ENCODE data around the gene OR7D2. TPM values are rescaled to one million over a fixed set of nuclear protein-coding genes. Genes with fewer than 3 reads are reported as not detected.

The OR7D2 gene
- total RNA-seq, 2 donors from 2014 or later, result not detected

GRCh38 chr19:9159891-9160290 is 18.9 kb upstream of the OR7D2 start:
- no peak for TF ChIP-seq POLR2A (IDR thresholded peaks at IDR 0.05)
- TF ChIP-seq, protein P1, sequence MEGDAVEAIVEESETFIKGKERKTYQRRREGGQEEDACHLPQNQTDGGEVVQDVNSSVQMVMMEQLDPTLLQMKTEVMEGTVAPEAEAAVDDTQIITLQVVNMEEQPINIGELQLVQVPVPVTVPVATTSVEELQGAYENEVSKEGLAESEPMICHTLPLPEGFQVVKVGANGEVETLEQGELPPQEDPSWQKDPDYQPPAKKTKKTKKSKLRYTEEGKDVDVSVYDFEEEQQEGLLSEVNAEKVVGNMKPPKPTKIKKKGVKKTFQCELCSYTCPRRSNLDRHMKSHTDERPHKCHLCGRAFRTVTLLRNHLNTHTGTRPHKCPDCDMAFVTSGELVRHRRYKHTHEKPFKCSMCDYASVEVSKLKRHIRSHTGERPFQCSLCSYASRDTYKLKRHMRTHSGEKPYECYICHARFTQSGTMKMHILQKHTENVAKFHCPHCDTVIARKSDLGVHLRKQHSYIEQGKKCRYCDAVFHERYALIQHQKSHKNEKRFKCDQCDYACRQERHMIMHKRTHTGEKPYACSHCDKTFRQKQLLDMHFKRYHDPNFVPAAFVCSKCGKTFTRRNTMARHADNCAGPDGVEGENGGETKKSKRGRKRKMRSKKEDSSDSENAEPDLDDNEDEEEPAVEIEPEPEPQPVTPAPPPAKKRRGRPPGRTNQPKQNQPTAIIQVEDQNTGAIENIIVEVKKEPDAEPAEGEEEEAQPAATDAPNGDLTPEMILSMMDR (IDR thresholded peaks at IDR 0.05), result no peak
- ATAC-seq (no peak), DNase-seq (no peak)
- H3K36me3 ChIP-seq (replicated peaks in 1 of 2; ENCODE audit: insufficient read depth in 1 of 2, low read depth in 2 of 2), result peaks cover 36 to 50% of the 10 kb centered on the region in 2 donors
- intact Hi-C loops (cut with DNase I), result no loop called here
- no peak overlapping the region for H3K27ac ChIP-seq
- peaks cover 0 to 18% (median 3%) of the 10 kb centered on the region in 3 donors for H3K9me3 ChIP-seq
- no peaks in the 10 kb centered on the region for H3K27me3 ChIP-seq
- WGBS, 2 donors, result 98 to 99% methylated on average over 13 of the region's 13 CpGs
- H3K4me1 ChIP-seq, result no peaks in the 10 kb centered on the region
- no peak overlapping the region for H3K4me3 ChIP-seq

- no peaks in the 10 kb centered on the region for H3K4me1 ChIP-seq
- intact Hi-C loops (cut with DNase I), result no loop called here
- H3K4me3 ChIP-seq, result no peak overlapping the region
- WGBS, 2 donors, result 94 to 98% methylated on average over 12 of the region's 12 CpGs
- H3K36me3 ChIP-seq (replicated peaks in 1 of 2; ENCODE audit: insufficient read depth in 1 of 2, low read depth in 2 of 2), result peaks cover 36 to 51% of the 10 kb centered on the region in 2 donors
- no peaks in the 10 kb centered on the region for H3K27me3 ChIP-seq
- ATAC-seq, result no peak
- H3K9me3 ChIP-seq, result peaks cover 0 to 18% (median 3%) of the 10 kb centered on the region in 3 donors
- TF ChIP-seq, protein P1 (IDR thresholded peaks at IDR 0.05), result no peak
- no peak for TF ChIP-seq POLR2A (IDR thresholded peaks at IDR 0.05)
- no peak overlapping the region for H3K27ac ChIP-seq
- no peak for DNase-seq
Observed at GRCh38 chr19:9161427-9161826, 17.4 kb upstream of the OR7D2 start.

DNA sequence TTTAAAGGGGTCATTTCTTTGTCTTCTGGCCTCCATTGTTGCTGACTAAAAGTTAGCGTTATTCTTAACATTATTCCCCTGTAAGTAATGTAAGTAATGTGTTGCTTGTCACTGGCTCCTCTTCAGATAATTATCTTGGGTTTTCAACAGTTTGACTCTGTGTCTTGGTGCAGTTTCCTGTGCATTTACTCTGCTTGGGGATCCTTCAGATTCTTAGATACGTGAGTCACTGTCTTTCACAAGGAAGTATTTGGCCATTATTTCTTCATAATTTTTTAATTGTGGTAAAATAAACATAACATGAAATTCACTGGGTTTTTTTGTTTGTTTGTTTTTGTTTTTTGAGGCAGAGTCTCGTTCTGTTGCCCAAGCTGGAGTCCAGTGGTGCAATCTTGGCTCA is 13.5 kb upstream of the OR7D2 start:
- intact Hi-C loops (cut with DNase I), result no loop called here
- 95 to 96% methylated on average over 3 of the region's 3 CpGs for WGBS, 2 donors
- ATAC-seq (no peak), DNase-seq (no peak)
- H3K27ac ChIP-seq, result no peak overlapping the region
- no peak for TF ChIP-seq POLR2A (IDR thresholded peaks at IDR 0.05)
- TF ChIP-seq, protein P1 (IDR thresholded peaks at IDR 0.05), result no peak
- H3K36me3 ChIP-seq (replicated peaks in 1 of 2; ENCODE audit: insufficient read depth in 1 of 2, low read depth in 2 of 2), result peaks cover 13 to 21% of the 10 kb centered on the region in 2 donors
- H3K4me3 ChIP-seq, result no peak overlapping the region
- no peaks in the 10 kb centered on the region for H3K27me3 ChIP-seq
- peaks cover 0 to 11% (median 3%) of the 10 kb centered on the region in 3 donors for H3K9me3 ChIP-seq
- H3K4me1 ChIP-seq, result no peaks in the 10 kb centered on the region

- ATAC-seq, result no peak
- Histone ChIP-seq H3K27ac (no peak overlapping the region), H3K9me3 (no peaks in the 10 kb centered on the region), H3K27me3 (no peaks in the 10 kb centered on the region), H3K4me1 (no peaks in the 10 kb centered on the region), H3K36me3 (replicated peaks in 1 of 2; ENCODE audit: insufficient read depth in 1 of 2, low read depth in 2 of 2) (peaks cover 0 to 6% of the 10 kb centered on the region in 2 donors), H3K4me3 (no peak overlapping the region)
- intact Hi-C loops (cut with DNase I), result no loop called here
- TF ChIP-seq, protein P1 (IDR thresholded peaks at IDR 0.05), result no peak
- TF ChIP-seq POLR2A (IDR thresholded peaks at IDR 0.05), result no peak
- WGBS, 2 donors, result 90 to 96% methylated on average over 4 of the region's 4 CpGs
- DNase-seq, result no peak
Observed at GRCh38 chr19:9166846-9167245, 11.9 kb upstream of the OR7D2 start.

- DNase-seq, result no peak
- no peak for ATAC-seq
- H3K9me3 ChIP-seq, result no peaks in the 10 kb centered on the region
- intact Hi-C loops (cut with DNase I), result no loop called here
- H3K27ac ChIP-seq, result no peak overlapping the region
- no peak overlapping the region for H3K4me3 ChIP-seq
- TF ChIP-seq, protein P1 (IDR thresholded peaks at IDR 0.05), result no peak
- no peak for TF ChIP-seq POLR2A (IDR thresholded peaks at IDR 0.05)
- WGBS, 2 donors, result 85 to 94% methylated on average over 6 of the region's 6 CpGs
- no peaks in the 10 kb centered on the region for H3K4me1 ChIP-seq
- H3K36me3 ChIP-seq (replicated peaks in 1 of 2; ENCODE audit: insufficient read depth in 1 of 2, low read depth in 2 of 2), result no peaks in the 10 kb centered on the region
- H3K27me3 ChIP-seq, result no peaks in the 10 kb centered on the region
Observed at GRCh38 chr19:9171393-9171991, 7.3 kb upstream of the OR7D2 start.

All from body of pancreas (tissue), 4 donors.